Sigmoid colon (tissue), 4 donors: ENCODE measurements around the gene GPR68.

Experiments used
- CTCF ChIP-seq, 4 experiments: fragments of 450-650 bp in 3 of 4; fragments of 200-600 bp in 1 of 4; IDR thresholded peaks; one replicate each; pipeline ENCODE4 v1.5.1; 2016 to 2019; ENCODE audit warnings: antibody characterized with exemption in 4 of 4, mild to moderate bottlenecking in 3 of 4, moderate library complexity in 2 of 4
- EP300 ChIP-seq, 4 donors: sonication (generic); formaldehyde crosslinking; IDR thresholded peaks; one replicate each; pipeline ENCODE4 v1.6.1; 2017; ENCODE audit warnings: antibody characterized with exemption in 4 of 4
- POLR2AphosphoS5 ChIP-seq, 4 donors: sonication (generic); formaldehyde crosslinking; IDR thresholded peaks; one replicate each; pipeline ENCODE4 v1.6.1; 2017; ENCODE audit warnings: antibody characterized with exemption in 4 of 4

DNA sequence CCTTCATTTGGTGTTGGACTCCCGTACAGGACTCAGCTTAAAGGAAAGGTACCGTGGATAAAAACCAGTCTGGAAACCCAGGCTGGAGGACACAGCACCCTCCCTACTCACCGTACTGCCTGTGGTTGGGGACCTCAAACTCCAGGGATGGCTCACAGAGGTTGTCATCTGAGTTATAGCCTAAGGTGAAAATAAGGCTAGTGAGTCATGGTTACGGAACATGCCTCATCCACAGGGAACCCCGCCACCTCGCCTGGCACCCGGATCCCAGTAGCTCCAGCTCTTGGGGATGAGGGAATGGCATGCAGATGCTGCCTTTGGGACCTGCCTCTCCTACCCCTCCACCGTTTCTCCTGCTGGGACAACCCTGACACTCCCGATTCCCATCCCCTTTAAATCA lies 36.8 kb upstream of the GPR68 start:
- TF ChIP-seq CTCF (IDR thresholded peaks at IDR 0.05) (no peak), EP300 (IDR thresholded peaks at IDR 0.05) (no peak), POLR2AphosphoS5 (IDR thresholded peaks at IDR 0.05) (no peak)
